Nasal cavity respiratory epithelium epithelial cell of viscerocranial mucosa (primary cell): ENCODE results near the gene CLDN17. TPM values are rescaled to one million over a fixed set of nuclear protein-coding genes. Genes with fewer than 3 reads are reported as not detected.

ENCODE experiments used
- total RNA-seq: library from RNA; depleted of rRNA; stranded (reverse); fragments of >200 nt; gene quantifications from 2 replicates; pipeline ENCODE4 v1.2.3, GENCODE V29; 2014

CLDN17 gene
- total RNA-seq, result 1.4 TPM in 1 of 2 replicates, not detected in the other

GRCh38 chr21:30166705-30167104 lies at the start of gene CLDN17:
TSS of gene CLDN17 (minus strand) at chr21:30166805. CDS start at chr21:30166617, 188 bp downstream.

GRCh38 chr21:30216041-30216723 lies 49.6 kb upstream of the CLDN17 start, which contains the start of gene CLDN8:
TSS of gene CLDN8 (minus strand) at chr21:30216097. CDS start at chr21:30215925, 172 bp downstream.

Other genes with a start within 250 kb of the CLDN17 start
- not detected in 2 replicates for gene GRIK1, start 226.8 kb downstream of the CLDN17 start, total RNA-seq
- gene CLDN8, start 49.3 kb upstream of the CLDN17 start, total RNA-seq, result 0.14 TPM in 1 of 2 replicates, not detected in the other
- not detected in 2 replicates for gene KRTAP24-1, start 116.1 kb upstream of the CLDN17 start, total RNA-seq
- gene KRTAP25-1, start 122.7 kb upstream of the CLDN17 start, total RNA-seq, result not detected in 2 replicates
- gene KRTAP26-1, start 153.5 kb upstream of the CLDN17 start, total RNA-seq, result not detected in 2 replicates
- gene KRTAP27-1, start 170.9 kb upstream of the CLDN17 start, total RNA-seq, result not detected in 2 replicates
- gene KRTAP23-1, start 181.8 kb upstream of the CLDN17 start, total RNA-seq, result not detected in 2 replicates
- gene KRTAP13-2, start 205.5 kb upstream of the CLDN17 start, total RNA-seq, result not detected in 2 replicates
- gene KRTAP13-1, start 229.2 kb upstream of the CLDN17 start, total RNA-seq, result not detected in 2 replicates